Upper lobe of left lung (tissue), 6 donors: Measurements from ENCODE around the gene PROK2. TPM values are rescaled to one million over a fixed set of nuclear protein-coding genes. Genes with fewer than 3 reads are reported as not detected.

ENCODE experiments used
- ATAC-seq, 2 donors: fragments of 200-7000 bp; cut with Tn5 transposase; one replicate each; pipeline ENCODE4 v1.9.1; 2022; ENCODE audit warnings: mild to moderate bottlenecking in 2 of 2, moderate library complexity in 2 of 2; ENCODE audit not compliant: low FRiP score in 2 of 2
- DNase-seq, 2 donors: peaks; one replicate each; pipeline ENCODE4 v3.0.0-alpha.2; 2019 to 2020
- H3K27ac ChIP-seq, 4 donors: fragments of 200-600 bp; sonication (generic); one replicate each; pipeline ENCODE4 v1.5.1; 2016 to 2019
- H3K27me3 ChIP-seq, 4 donors: fragments of 200-600 bp; sonication (generic); one replicate each; pipeline ENCODE4 v1.5.1; 2017 to 2019
- H3K36me3 ChIP-seq, 4 donors: fragments of 200-600 bp; sonication (generic); one replicate each; pipeline ENCODE4 v1.5.1; 2016 to 2019
- H3K4me1 ChIP-seq, 4 donors: fragments of 200-600 bp; sonication (generic); one replicate each; pipeline ENCODE4 v1.5.1; 2018 to 2019
- H3K4me3 ChIP-seq, 4 donors: fragments of 200-600 bp; sonication (generic); one replicate each; pipeline ENCODE4 v1.5.1; 2017 to 2019; ENCODE audit warnings: mild to moderate bottlenecking in 2 of 4, moderate library complexity in 1 of 4
- H3K9me3 ChIP-seq, 4 donors: fragments of 200-600 bp; sonication (generic); one replicate each; pipeline ENCODE4 v1.5.1; 2018 to 2019
- EP300 ChIP-seq, 4 donors: sonication (generic); formaldehyde crosslinking; IDR thresholded peaks; one replicate each; pipeline ENCODE4 v1.5.1; 2017; ENCODE audit warnings: antibody characterized with exemption in 4 of 4, control low read depth in 2 of 4
- POLR2A ChIP-seq, 4 donors: fragments of 450-650 bp; IDR thresholded peaks; one replicate each; pipeline ENCODE4 v1.5.1; 2016 to 2017; ENCODE audit warnings: antibody characterized with exemption in 4 of 4, mild to moderate bottlenecking in 2 of 4
- POLR2AphosphoS5 ChIP-seq, 2 donors: sonication (generic); formaldehyde crosslinking; IDR thresholded peaks; one replicate each; pipeline ENCODE4 v1.5.1; 2017; ENCODE audit warnings: antibody characterized with exemption in 2 of 2
- WGBS, 2 donors: methylation state at CpG; one replicate each; pipeline ENCODE4 v1.1.5; 2017 to 2018; 5-methylcytosine and 5-hydroxymethylcytosine counted together
- total RNA-seq, 6 donors: library from RNA; depleted of rRNA in 4 of 6; stranded (reverse); fragments of >200 nt in 4 of 6; gene quantifications; one replicate each; pipeline versions ENCODE4 v1.1.0 to v1.2.1, GENCODE V29; 2016 to 2021
- TF ChIP-seq, protein P1 (sequence below), 6 experiments: fragments of 450-650 bp in 4 of 6; fragments of 200-600 bp in 2 of 6; sonication (generic) in 2 of 6; IDR thresholded peaks; one replicate each; pipeline ENCODE4 v1.5.1; 2016 to 2019; ENCODE audit warnings: antibody characterized with exemption in 6 of 6
- donor health status: DM: no; HTN: no; CAD: no; lungs with moderate emphysema.
- donor health status: DM: no; HTN: yes; CAD: no; lungs with severe emphysema.

Gene PROK2
- total RNA-seq, 6 donors from 2014 or later: 2.3 to 10.7 (median 3.3) TPM; not detected in 1

DNA sequence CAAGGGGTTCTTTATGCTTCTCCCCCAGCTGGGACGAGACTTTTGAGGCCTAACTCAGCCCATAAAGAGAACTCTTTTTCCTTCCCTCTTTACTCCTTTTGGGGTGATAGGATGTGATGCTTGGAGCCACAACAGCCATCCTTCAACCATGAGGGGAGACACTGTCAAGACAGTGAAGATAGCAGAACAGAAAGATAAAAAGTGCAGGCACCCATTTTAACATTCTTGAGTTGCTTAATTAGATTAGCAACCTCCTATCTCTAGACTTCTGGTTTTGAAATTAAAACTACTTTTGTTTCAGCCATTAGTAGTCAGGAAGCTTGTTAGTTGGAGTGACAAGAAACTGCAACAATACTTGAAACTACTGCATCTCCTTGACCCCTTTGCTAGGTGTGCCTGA lies 24.8 kb downstream of the PROK2 start:
- H3K27ac ChIP-seq: no peak overlapping the region
- H3K9me3 ChIP-seq: no peaks in the 10 kb centered on the region
- no peaks in the 10 kb centered on the region for H3K27me3 ChIP-seq
- WGBS, 2 donors: 78 to 92% methylated on average over 1 of the region's 1 CpG
- peaks cover 0 to under 1% (median 0%) of the 10 kb centered on the region in 4 donors for H3K4me1 ChIP-seq
- no peak for ATAC-seq
- TF ChIP-seq POLR2AphosphoS5 (IDR thresholded peaks at IDR 0.05) (no peak), POLR2A (IDR thresholded peaks at IDR 0.05) (no peak)
- TF ChIP-seq, protein P1, sequence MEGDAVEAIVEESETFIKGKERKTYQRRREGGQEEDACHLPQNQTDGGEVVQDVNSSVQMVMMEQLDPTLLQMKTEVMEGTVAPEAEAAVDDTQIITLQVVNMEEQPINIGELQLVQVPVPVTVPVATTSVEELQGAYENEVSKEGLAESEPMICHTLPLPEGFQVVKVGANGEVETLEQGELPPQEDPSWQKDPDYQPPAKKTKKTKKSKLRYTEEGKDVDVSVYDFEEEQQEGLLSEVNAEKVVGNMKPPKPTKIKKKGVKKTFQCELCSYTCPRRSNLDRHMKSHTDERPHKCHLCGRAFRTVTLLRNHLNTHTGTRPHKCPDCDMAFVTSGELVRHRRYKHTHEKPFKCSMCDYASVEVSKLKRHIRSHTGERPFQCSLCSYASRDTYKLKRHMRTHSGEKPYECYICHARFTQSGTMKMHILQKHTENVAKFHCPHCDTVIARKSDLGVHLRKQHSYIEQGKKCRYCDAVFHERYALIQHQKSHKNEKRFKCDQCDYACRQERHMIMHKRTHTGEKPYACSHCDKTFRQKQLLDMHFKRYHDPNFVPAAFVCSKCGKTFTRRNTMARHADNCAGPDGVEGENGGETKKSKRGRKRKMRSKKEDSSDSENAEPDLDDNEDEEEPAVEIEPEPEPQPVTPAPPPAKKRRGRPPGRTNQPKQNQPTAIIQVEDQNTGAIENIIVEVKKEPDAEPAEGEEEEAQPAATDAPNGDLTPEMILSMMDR (IDR thresholded peaks at IDR 0.05): no peak
- DNase-seq: no peak
- H3K36me3 ChIP-seq: no peaks in the 10 kb centered on the region
- H3K4me3 ChIP-seq: no peak overlapping the region

DNA sequence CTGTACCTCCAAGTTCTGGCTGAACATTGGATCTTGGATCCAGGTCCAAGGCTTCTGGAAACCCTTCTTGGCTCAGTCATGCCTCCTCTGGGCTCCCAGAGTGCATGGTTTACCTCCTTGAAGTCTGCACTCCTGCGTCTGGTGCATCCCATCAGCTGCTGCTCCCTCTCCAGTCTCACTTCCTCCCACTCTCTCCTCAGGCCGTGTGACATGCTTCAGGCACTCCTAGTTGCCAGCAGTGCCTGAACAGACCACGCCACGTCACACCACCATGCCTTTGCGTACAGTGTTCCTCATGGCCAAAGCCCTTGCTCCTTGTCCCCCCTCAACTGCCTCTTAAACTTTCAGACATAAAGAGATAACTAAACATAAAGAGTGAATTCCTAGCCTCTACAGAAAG lies 25.5 kb downstream of the PROK2 start:
- DNase-seq (peak in 1 of 2 donors; percentile 40), ATAC-seq (peak; percentile 37 to 41)
- TF ChIP-seq POLR2A (IDR thresholded peaks at IDR 0.05) (no peak), POLR2AphosphoS5 (IDR thresholded peaks at IDR 0.05) (no peak), EP300 (IDR thresholded peaks at IDR 0.05) (no peak)
- TF ChIP-seq, protein P1 (IDR thresholded peaks at IDR 0.05): no peak
- H3K4me1 ChIP-seq: peaks cover 0 to 8% (median 2%) of the 10 kb centered on the region in 4 donors
- no peak overlapping the region for H3K4me3 ChIP-seq
- H3K36me3 ChIP-seq: no peaks in the 10 kb centered on the region
- peaks cover 0 to 5% (median 0%) of the 10 kb centered on the region in 4 donors for H3K27me3 ChIP-seq
- H3K27ac ChIP-seq: no peak overlapping the region
- no peaks in the 10 kb centered on the region for H3K9me3 ChIP-seq
- 65 to 78% methylated on average over 5 of the region's 5 CpGs for WGBS, 2 donors

DNA sequence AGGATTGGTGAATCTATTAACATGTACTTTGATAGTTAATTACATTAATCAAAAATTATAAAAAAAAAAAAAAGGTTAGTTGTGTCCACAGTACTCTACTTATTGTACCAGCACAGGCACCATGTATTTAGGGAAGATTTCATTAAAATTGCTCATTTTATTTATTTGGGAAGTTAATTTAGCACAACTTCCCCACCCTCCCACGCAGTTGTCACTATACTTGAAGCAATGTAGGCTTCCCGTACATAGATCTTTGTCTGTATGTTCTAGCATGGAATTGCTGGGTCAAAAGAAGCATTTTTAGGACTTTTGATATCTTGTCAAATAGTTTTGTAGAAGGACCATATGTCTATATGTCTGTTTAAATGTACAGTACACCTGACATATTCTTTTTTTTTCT lies 26.9 kb downstream of the PROK2 start:
- DNase-seq (no peak), ATAC-seq (no peak)
- TF ChIP-seq, protein P1 (IDR thresholded peaks at IDR 0.05): no peak
- TF ChIP-seq EP300 (IDR thresholded peaks at IDR 0.05): no peak
- TF ChIP-seq POLR2A (IDR thresholded peaks at IDR 0.05): no peak
- TF ChIP-seq POLR2AphosphoS5 (IDR thresholded peaks at IDR 0.05): no peak
- peaks cover 0 to 14% (median 0%) of the 10 kb centered on the region in 4 donors for H3K27me3 ChIP-seq
- no peak overlapping the region for H3K4me3 ChIP-seq
- 90 to 91% methylated on average over 2 of the region's 2 CpGs for WGBS, 2 donors
- H3K4me1 ChIP-seq: peaks cover 0 to 20% (median 5%) of the 10 kb centered on the region in 4 donors
- H3K36me3 ChIP-seq: no peaks in the 10 kb centered on the region
- no peak overlapping the region for H3K27ac ChIP-seq
- no peaks in the 10 kb centered on the region for H3K9me3 ChIP-seq

DNA sequence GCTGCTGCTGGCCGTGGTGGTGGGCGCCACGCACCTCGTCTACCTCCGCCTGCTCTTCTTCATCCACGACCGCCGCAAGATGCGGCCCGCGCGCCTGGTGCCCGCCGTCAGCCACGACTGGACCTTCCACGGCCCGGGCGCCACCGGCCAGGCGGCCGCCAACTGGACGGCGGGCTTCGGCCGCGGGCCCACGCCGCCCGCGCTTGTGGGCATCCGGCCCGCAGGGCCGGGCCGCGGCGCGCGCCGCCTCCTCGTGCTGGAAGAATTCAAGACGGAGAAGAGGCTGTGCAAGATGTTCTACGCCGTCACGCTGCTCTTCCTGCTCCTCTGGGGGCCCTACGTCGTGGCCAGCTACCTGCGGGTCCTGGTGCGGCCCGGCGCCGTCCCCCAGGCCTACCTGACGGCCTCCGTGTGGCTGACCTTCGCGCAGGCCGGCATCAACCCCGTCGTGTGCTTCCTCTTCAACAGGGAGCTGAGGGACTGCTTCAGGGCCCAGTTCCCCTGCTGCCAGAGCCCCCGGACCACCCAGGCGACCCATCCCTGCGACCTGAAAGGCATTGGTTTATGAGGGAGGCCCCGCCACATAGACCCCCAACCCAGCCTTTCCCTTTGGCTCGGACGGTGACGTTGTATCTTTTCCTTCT lies 30.2 kb downstream of the PROK2 start:
- peaks cover 0 to 14% (median 0%) of the 10 kb centered on the region in 4 donors for H3K27me3 ChIP-seq
- peak overlapping the region in 3 of 4 donors; percentile 58 to 66 (median 60) for H3K4me3 ChIP-seq
- H3K36me3 ChIP-seq: no peaks in the 10 kb centered on the region
- H3K4me1 ChIP-seq: peaks cover 0 to 25% (median 7%) of the 10 kb centered on the region in 4 donors
- ATAC-seq (peak in 1 of 2 donors; percentile 14), DNase-seq (peak in 1 of 2 donors; percentile 86)
- WGBS, 2 donors: 14 to 60% methylated on average over 15 to 39 of the region's 65 CpGs
- no peak for TF ChIP-seq POLR2A (IDR thresholded peaks at IDR 0.05)
- no peak for TF ChIP-seq EP300 (IDR thresholded peaks at IDR 0.05)
- no peak for TF ChIP-seq POLR2AphosphoS5 (IDR thresholded peaks at IDR 0.05)
- TF ChIP-seq, protein P1 (IDR thresholded peaks at IDR 0.05): no peak
- H3K27ac ChIP-seq: peak overlapping the region in 2 of 4 donors; percentile 39 to 79
- H3K9me3 ChIP-seq: no peaks in the 10 kb centered on the region
